Prostate gland (tissue), 2 donors: ENCODE results near the gene NFIX.

Experiments used
- CTCF ChIP-seq, 4 experiments: fragments of 200-600 bp in 2 of 4; fragments of 450-650 bp in 2 of 4; sonication (generic) in 2 of 4; IDR thresholded peaks; 1 replicate in 3 of 4; 2 replicates in 1 of 4; pipeline ENCODE4 v1.5.1; 2016 to 2019; ENCODE audit warnings: antibody characterized with exemption in 4 of 4, mild to moderate bottlenecking in 2 of 4, moderate library complexity in 2 of 4
- POLR2A ChIP-seq: fragments of 450-650 bp; IDR thresholded peaks from one replicate; pipeline ENCODE4 v1.6.1; 2016; ENCODE audit warnings: antibody characterized with exemption, mild to moderate bottlenecking
- POLR2AphosphoS5 ChIP-seq: sonication (generic); formaldehyde crosslinking; IDR thresholded peaks from one replicate; pipeline ENCODE4 v1.6.1; 2017; ENCODE audit warnings: antibody characterized with exemption

GRCh38 chr19:13128583-13128982 is 133.3 kb downstream of the NFIX start:
- TF ChIP-seq CTCF (IDR thresholded peaks at IDR 0.05) (no peak), POLR2AphosphoS5 (no peak), POLR2A (no peak)
